DND-41 (cell line): ENCODE data around the gene ACAT2.

Source experiments
- ATAC-seq: fragments of 200-7000 bp; cut with Tn5 transposase; 3 replicates; pipeline ENCODE4 v1.9.1; 2021; ENCODE audit warnings: low read depth; ENCODE audit not compliant: insufficient read depth
- DNase-seq: peaks from one replicate; pipeline ENCODE4 v3.0.0-alpha.2; 2020
- H2AFZ ChIP-seq: 2 replicates; pipeline ENCODE4 v1.6.0; 2012; ENCODE audit warnings: low read depth, low read length
- H3K27ac ChIP-seq: 2 replicates; pipeline ENCODE4 v1.5.1; 2012; ENCODE audit warnings: low read length, inconsistent platforms
- H3K27me3 ChIP-seq: fragments of 200-600 bp; sonication (generic); 2 replicates; pipeline ENCODE4 v1.6.0; 2012; ENCODE audit warnings: low read length, mild to moderate bottlenecking, inconsistent platforms; ENCODE audit not compliant: insufficient read depth, poor library complexity
- H3K36me3 ChIP-seq: 2 replicates; pipeline ENCODE4 v1.5.1; 2012; ENCODE audit warnings: low read length, inconsistent platforms; ENCODE audit not compliant: insufficient read depth
- H3K4me1 ChIP-seq: 2 replicates; pipeline ENCODE4 v1.5.1; 2012; ENCODE audit warnings: mild to moderate bottlenecking, low read length; ENCODE audit not compliant: insufficient read depth
- H3K4me2 ChIP-seq: 2 replicates; pipeline ENCODE4 v1.6.0; 2012; ENCODE audit warnings: mild to moderate bottlenecking, moderate library complexity, low read length, inconsistent platforms; ENCODE audit not compliant: insufficient read depth
- H3K4me3 ChIP-seq, 2 experiments: fragments of 200-600 bp in 1 of 2; shearing (Covaris generic) in 1 of 2; 2 replicates each; pipeline ENCODE4 v1.5.1; 2012 to 2016; ENCODE audit warnings: inconsistent platforms in 2 of 2, low read length in 2 of 2, mild to moderate bottlenecking in 2 of 2, low read depth in 1 of 2, moderate library complexity in 1 of 2
- H3K79me2 ChIP-seq: 2 replicates; pipeline ENCODE4 v1.6.0; 2012; ENCODE audit warnings: low read length, inconsistent platforms; ENCODE audit not compliant: insufficient read depth
- H3K9ac ChIP-seq: 2 replicates; pipeline ENCODE4 v1.6.0; 2012; ENCODE audit warnings: low read depth, mild to moderate bottlenecking, inconsistent platforms, low read length, moderate library complexity
- H3K9me3 ChIP-seq: 2 replicates; pipeline ENCODE4 v1.5.1; 2012; ENCODE audit warnings: low read length, moderate library complexity, mild to moderate bottlenecking, inconsistent platforms; ENCODE audit not compliant: insufficient read depth, severe bottlenecking
- H4K20me1 ChIP-seq: 2 replicates; pipeline ENCODE4 v1.6.0; 2012; ENCODE audit warnings: low read length; ENCODE audit not compliant: insufficient read depth
- CTCF ChIP-seq: IDR thresholded peaks from 2 replicates; pipeline ENCODE4 v1.5.1; 2012; ENCODE audit warnings: borderline replicate concordance, low read length, moderate library complexity, mild to moderate bottlenecking; ENCODE audit not compliant: poor library complexity, severe bottlenecking; ENCODE audit errors: extremely low read depth
- EZH2 ChIP-seq: IDR thresholded peaks from 3 replicates; pipeline ENCODE4 v1.6.1; 2012; ENCODE audit warnings: borderline replicate concordance, low read depth, mild to moderate bottlenecking, moderate library complexity, low read length, inconsistent platforms; ENCODE audit not compliant: severe bottlenecking

The ACAT2 gene

DNA sequence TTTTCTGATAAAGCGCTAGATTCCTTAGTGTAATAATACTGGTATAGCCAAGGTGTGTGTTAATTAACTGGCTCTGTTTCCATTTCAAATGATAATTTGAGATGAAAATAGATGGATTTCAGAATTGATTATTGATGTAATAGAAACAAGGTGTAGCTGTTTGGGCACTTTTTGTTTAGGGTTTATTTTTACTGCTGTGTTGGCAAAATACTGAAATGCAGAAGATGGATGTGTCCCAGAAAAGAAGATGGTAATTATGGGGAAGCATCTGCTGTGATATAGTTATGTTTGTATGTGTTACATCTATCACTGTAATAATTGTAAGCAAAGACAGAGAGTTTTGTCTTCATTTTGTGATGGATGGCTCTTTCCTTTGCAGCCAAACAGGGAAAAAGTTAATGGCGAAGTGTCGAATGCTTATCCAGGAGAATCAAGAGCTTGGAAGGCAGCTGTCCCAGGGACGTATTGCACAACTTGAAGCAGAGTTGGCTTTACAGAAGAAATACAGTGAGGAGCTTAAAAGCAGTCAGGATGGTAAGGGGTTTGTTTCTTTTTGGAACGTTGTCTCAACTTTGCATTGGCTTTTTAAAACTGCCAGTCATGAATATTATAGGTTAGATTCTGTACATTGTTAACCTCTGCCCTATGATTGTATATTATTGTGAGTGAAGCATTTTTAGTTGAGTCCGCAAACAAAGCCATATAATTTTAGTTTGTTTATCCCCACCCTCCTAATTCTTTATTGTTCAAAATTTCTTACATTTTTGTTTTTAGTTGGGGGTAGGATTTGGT is 8.6 kb upstream of the ACAT2 start:
- H3K9ac ChIP-seq = no peak overlapping the region
- no peak overlapping the region for H3K4me3 ChIP-seq
- no peak overlapping the region for H2AFZ ChIP-seq
- no peaks in the 10 kb centered on the region for H3K27me3 ChIP-seq
- ATAC-seq (no peak), DNase-seq (no peak)
- TF ChIP-seq EZH2 = no peak
- no peak for TF ChIP-seq CTCF
- no peaks in the 10 kb centered on the region; the same call in 1 of the 2 replicates for H4K20me1 ChIP-seq
- H3K79me2 ChIP-seq = peaks cover 44% of the 10 kb centered on the region; the same call in 1 of the 2 replicates
- H3K4me1 ChIP-seq = no peaks in the 10 kb centered on the region
- no peaks in the 10 kb centered on the region for H3K9me3 ChIP-seq
- peaks cover 98% of the 10 kb centered on the region for H3K36me3 ChIP-seq
- no peak overlapping the region for H3K27ac ChIP-seq
- H3K4me2 ChIP-seq = no peak overlapping the region

DNA sequence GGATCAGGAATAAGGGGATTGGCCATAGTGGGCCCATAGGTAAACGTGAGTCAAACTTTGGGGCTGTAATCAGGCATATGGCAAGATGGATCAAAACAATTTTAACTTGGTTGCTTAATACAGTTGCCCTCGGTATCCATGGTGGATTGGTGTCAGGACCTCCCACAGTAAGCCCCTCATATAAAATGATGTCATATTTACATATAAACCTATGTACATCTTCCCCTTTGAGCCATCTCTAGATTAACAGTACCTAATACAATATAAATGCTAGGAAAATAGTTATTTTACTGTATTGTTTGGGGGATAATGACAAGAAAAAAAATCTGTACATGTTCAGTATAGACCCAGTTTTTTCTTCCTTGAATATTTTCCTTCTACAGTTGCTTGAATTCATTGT is 7.4 kb upstream of the ACAT2 start:
- peaks cover 93% of the 10 kb centered on the region for H3K36me3 ChIP-seq

DNA sequence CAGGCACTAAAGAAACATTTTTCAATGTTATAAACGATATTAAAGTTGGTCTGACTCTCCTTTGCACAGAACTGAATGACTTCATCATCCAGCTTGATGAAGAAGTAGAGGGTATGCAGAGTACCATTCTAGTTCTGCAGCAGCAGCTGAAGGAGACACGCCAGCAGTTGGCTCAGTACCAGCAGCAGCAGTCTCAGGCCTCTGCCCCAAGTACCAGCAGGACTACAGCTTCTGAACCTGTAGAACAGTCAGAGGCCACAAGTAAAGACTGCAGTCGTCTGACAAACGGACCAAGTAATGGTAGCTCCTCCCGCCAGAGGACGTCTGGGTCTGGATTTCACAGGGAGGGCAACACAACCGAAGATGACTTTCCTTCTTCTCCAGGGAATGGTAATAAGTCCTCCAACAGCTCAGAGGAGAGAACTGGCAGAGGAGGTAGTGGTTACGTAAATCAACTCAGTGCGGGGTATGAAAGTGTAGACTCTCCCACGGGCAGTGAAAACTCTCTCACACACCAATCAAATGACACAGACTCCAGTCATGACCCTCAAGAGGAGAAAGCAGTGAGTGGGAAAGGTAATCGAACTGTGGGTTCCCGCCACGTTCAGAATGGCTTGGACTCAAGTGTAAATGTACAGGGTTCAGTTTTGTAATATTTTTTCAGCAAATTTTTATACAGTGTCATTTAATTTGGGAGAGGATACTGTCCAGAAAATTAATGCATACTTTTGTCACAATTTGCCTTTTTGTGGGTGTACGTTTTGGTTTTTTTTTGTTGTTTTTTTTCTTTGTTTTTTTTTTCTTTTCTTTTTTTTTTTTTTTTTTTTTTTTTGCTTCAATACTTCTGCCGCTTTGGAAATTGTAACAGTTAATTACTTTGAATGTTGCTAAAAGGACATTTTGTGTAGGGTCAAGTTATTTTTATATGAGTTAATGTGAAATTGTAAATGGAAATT is 6.6 kb upstream of the ACAT2 start:
- no peak for TF ChIP-seq CTCF
- TF ChIP-seq EZH2 = no peak
- no peaks in the 10 kb centered on the region for H3K9me3 ChIP-seq
- H3K4me2 ChIP-seq = no peak overlapping the region
- H3K4me1 ChIP-seq = peaks cover 4% of the 10 kb centered on the region
- peaks cover 84% of the 10 kb centered on the region for H3K36me3 ChIP-seq
- DNase-seq (no peak), ATAC-seq (no peak)
- H3K79me2 ChIP-seq = peaks cover 41% of the 10 kb centered on the region; the same call in 1 of the 2 replicates
- no peak overlapping the region for H3K4me3 ChIP-seq
- H4K20me1 ChIP-seq = no peaks in the 10 kb centered on the region; the same call in 1 of the 2 replicates
- no peaks in the 10 kb centered on the region for H3K27me3 ChIP-seq
- H3K9ac ChIP-seq = no peak overlapping the region
- no peak overlapping the region for H2AFZ ChIP-seq
- no peak overlapping the region for H3K27ac ChIP-seq

More for the DNA sequence above, 7.4 kb upstream of the ACAT2 start:
- no peak overlapping the region for H3K27ac ChIP-seq
- no peak overlapping the region for H3K4me3 ChIP-seq
- no peaks in the 10 kb centered on the region for H3K27me3 ChIP-seq
- H3K79me2 ChIP-seq = peaks cover 44% of the 10 kb centered on the region; the same call in 1 of the 2 replicates
- no peak overlapping the region for H2AFZ ChIP-seq
- no peak overlapping the region for H3K4me2 ChIP-seq
- H3K4me1 ChIP-seq = no peaks in the 10 kb centered on the region
- DNase-seq = no peak
- H4K20me1 ChIP-seq = no peaks in the 10 kb centered on the region; the same call in 1 of the 2 replicates
- TF ChIP-seq EZH2 = no peak
- TF ChIP-seq CTCF = no peak
- ATAC-seq = no peak
- H3K9me3 ChIP-seq = no peaks in the 10 kb centered on the region
- H3K9ac ChIP-seq = no peak overlapping the region
